GM10266 (cell line): ENCODE data around the gene DNAH8.

Source experiments
- DNase-seq: peaks from one replicate; pipeline ENCODE4 v3.0.0; 2012; ENCODE audit errors: extremely low spot score
- TF ChIP-seq, protein P1 (sequence below): IDR thresholded peaks from 2 replicates; pipeline ENCODE4 v1.5.1; 2012; ENCODE audit warnings: mild to moderate bottlenecking, low read depth; ENCODE audit not compliant: control insufficient read depth, insufficient read depth; ENCODE audit errors: missing control alignments

Gene DNAH8

DNA sequence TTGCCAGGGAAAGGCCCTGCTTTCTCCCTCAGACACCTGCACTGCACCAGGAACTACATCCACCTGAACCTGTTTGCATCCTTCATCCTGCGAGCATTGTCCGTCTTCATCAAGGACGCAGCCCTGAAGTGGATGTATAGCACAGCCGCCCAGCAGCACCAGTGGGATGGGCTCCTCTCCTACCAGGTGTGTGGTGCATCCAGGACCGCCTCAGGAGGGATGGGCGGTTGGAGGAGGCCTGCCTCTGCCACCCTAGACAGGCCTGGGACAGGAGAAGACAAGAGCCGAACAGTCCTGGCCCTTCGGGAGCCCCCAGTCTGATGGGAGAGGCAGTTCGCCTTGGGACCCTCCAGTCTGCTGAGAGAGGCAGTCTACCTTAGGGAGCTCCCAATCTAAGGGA lies 357.7 kb downstream of the DNAH8 start:
- DNase-seq, result no peak
- TF ChIP-seq, protein P1, sequence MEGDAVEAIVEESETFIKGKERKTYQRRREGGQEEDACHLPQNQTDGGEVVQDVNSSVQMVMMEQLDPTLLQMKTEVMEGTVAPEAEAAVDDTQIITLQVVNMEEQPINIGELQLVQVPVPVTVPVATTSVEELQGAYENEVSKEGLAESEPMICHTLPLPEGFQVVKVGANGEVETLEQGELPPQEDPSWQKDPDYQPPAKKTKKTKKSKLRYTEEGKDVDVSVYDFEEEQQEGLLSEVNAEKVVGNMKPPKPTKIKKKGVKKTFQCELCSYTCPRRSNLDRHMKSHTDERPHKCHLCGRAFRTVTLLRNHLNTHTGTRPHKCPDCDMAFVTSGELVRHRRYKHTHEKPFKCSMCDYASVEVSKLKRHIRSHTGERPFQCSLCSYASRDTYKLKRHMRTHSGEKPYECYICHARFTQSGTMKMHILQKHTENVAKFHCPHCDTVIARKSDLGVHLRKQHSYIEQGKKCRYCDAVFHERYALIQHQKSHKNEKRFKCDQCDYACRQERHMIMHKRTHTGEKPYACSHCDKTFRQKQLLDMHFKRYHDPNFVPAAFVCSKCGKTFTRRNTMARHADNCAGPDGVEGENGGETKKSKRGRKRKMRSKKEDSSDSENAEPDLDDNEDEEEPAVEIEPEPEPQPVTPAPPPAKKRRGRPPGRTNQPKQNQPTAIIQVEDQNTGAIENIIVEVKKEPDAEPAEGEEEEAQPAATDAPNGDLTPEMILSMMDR, result no peak

GRCh38 chr6:39073471-39074355 lies 358.6 kb downstream of the DNAH8 start:
- TF ChIP-seq, protein P1, result no peak
- DNase-seq, result no peak

DNA sequence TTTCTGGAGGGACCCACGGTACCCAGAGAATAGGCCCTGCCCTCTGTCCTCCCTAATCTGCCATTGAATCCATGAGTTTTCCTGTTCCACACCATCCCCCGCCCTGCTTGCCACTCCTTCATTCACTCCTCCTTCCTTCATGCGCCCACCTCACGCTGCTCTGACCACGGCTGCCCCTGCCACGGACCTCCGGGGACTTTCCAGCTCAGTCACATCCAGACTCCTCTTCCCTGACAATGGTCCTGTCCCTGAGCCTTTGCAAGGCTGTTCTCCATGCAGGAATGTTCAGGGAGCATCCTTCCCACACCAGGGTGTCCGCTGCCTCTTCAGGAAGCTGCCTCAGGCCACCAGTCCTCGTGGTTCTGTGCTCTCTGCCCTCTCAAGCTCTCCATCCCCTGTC lies 359.4 kb downstream of the DNAH8 start:
- no peak for DNase-seq
- TF ChIP-seq, protein P1, result no peak

GRCh38 chr6:39075010-39075686 lies 360.0 kb downstream of the DNAH8 start:
- TF ChIP-seq, protein P1, result no peak

GRCh38 chr6:39075807-39076622 lies 360.9 kb downstream of the DNAH8 start:
- TF ChIP-seq, protein P1, result no peak

More at GRCh38 chr6:39075010-39075686, 360.0 kb downstream of the DNAH8 start:
- DNase-seq, result no peak

DNA sequence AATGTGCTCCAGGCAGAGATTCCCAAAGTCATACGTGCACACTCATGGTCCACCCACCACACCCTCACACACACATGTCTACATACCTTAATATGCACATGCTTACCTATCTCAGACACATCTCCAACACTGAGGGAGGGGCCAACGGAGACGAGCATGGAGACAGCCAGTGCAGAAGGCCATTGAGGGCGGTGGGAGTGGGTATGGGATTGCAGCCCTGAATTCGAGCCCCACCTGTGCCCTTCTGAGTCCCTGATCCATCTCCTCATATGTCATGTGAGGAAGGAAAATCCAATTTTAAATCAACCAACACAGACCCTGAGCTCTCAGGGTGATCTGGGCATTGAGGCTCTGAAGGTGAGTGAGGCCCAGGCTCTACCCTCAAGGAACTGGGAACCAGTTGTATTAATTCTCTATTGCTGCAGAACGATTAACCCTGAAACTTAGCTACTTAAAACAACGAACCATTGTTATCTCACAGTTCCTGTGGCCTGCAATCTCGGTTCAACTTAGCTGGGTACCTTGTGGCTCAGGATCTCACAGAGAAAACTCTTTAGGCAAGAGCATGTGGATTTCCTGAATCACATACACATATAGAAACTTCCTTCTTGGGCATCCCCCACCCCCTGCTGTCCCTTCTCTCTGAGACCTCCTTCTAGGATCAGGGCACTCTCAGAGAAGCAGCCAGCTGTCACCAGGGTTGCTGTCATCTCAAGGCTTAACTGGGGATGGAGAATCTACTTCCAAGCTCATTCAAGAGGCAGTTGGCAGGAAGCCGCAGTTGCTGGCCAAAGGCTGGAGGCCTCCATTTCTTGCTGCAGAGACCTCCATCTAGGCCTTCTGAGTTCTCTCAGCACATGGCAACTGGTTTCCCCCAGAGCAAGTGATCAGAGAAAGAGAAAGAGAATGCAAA lies 361.8 kb downstream of the DNAH8 start:
- no peak for DNase-seq
- TF ChIP-seq, protein P1, result no peak

More at GRCh38 chr6:39075807-39076622, 360.9 kb downstream of the DNAH8 start:
- DNase-seq, result no peak
